Fibroblast of villous mesenchyme (primary cell): ENCODE results near the gene MED16. TPM values are rescaled to one million over a fixed set of nuclear protein-coding genes. Genes with fewer than 3 reads are reported as not detected.

Experiments used
- DNase-seq: peaks from one replicate; pipeline ENCODE4 v3.0.0-alpha.2; 2010; ENCODE audit warnings: low read depth
- H3K4me3 ChIP-seq: 2 replicates; pipeline ENCODE4 v1.5.1; 2011; ENCODE audit warnings: low read depth, mild to moderate bottlenecking, low read length
- CTCF ChIP-seq: IDR thresholded peaks from 2 replicates; pipeline ENCODE4 v1.5.1; 2012; ENCODE audit warnings: low read depth, mild to moderate bottlenecking, low read length; ENCODE audit not compliant: insufficient read depth
- total RNA-seq: library from RNA; depleted of rRNA; stranded (reverse); fragments of >200 nt; gene quantifications from 2 replicates; pipeline ENCODE4 v1.2.3, GENCODE V29; 2012

MED16 gene
- total RNA-seq, 1 donor: 26.8 TPM

- no peak overlapping the region for H3K4me3 ChIP-seq
- no peak for TF ChIP-seq CTCF
These were observed 30.2 kb downstream of the MED16 start for GRCh38 chr19:862581-863314.

GRCh38 chr19:861756-862580 lies 31.0 kb downstream of the MED16 start:
- no peak for DNase-seq
- TF ChIP-seq CTCF: no peak
- H3K4me3 ChIP-seq: no peak overlapping the region

More at GRCh38 chr19:862581-863314, 30.2 kb downstream of the MED16 start:
- DNase-seq: peak; percentile 60

- no peak for TF ChIP-seq CTCF
- peak overlapping the region; percentile 56 for H3K4me3 ChIP-seq
- no peak for DNase-seq
These were observed 31.7 kb downstream of the MED16 start for GRCh38 chr19:861141-861755.

GRCh38 chr19:858868-859843 lies 33.8 kb downstream of the MED16 start, which contains the start of gene CFD:
Gene CFD (plus strand): TSS chr19:859664. CDS start chr19:859690, 26 bp downstream.
- peak within 1 kb of the TSS; percentile 56 for H3K4me3 ChIP-seq
- DNase-seq: peak; percentile 83
- TF ChIP-seq CTCF: no peak

GRCh38 chr19:858284-858683 lies 34.7 kb downstream of the MED16 start:
- TF ChIP-seq CTCF: no peak
- no peak overlapping the region for H3K4me3 ChIP-seq
- no peak for DNase-seq
